Smooth muscle cell (in vitro differentiated cells): ENCODE data around the gene COL1A1. TPM values are rescaled to one million over a fixed set of nuclear protein-coding genes. Genes with fewer than 3 reads are reported as not detected.

Source experiments
- DNase-seq: peaks from one replicate; lab custom pipeline; 2025; ENCODE audit not compliant: unreplicated experiment; lab: John Stamatoyannopoulos, UW
- H2AFZ ChIP-seq: fragments of 200-600 bp; sonication (generic); 2 replicates; pipeline ENCODE4 v1.6.0; 2016; ENCODE audit warnings: antibody characterized with exemption, low read depth, mild to moderate bottlenecking
- H3F3A ChIP-seq: fragments of 200-600 bp; sonication (generic); 2 replicates; pipeline ENCODE4 v1.6.0; 2017; ENCODE audit warnings: antibody characterized with exemption, low read depth
- H3K27ac ChIP-seq: fragments of 200-600 bp; sonication (generic); 2 replicates; pipeline ENCODE4 v1.5.1; 2016; ENCODE audit warnings: low read depth, mild to moderate bottlenecking
- H3K27me3 ChIP-seq: fragments of 200-600 bp; sonication (generic); 2 replicates; pipeline ENCODE4 v1.6.1; 2016; ENCODE audit warnings: low read depth, mild to moderate bottlenecking
- H3K36me3 ChIP-seq: fragments of 200-600 bp; sonication (generic); 2 replicates; pipeline ENCODE4 v1.5.1; 2016; ENCODE audit warnings: low read depth
- H3K4me1 ChIP-seq: fragments of 200-600 bp; sonication (generic); 2 replicates; pipeline ENCODE4 v1.5.1; 2016; ENCODE audit warnings: low read depth
- H3K4me2 ChIP-seq: fragments of 200-600 bp; sonication (generic); 2 replicates; pipeline ENCODE4 v1.6.0; 2016; ENCODE audit warnings: mild to moderate bottlenecking
- H3K4me3 ChIP-seq: fragments of 200-600 bp; sonication (generic); 2 replicates; pipeline ENCODE4 v1.5.1; 2016; ENCODE audit warnings: mild to moderate bottlenecking
- H3K79me2 ChIP-seq: fragments of 200-600 bp; sonication (generic); 2 replicates; pipeline ENCODE4 v1.6.0; 2016; ENCODE audit warnings: low read depth, mild to moderate bottlenecking
- H3K9ac ChIP-seq: fragments of 200-600 bp; sonication (generic); 2 replicates; pipeline ENCODE4 v1.6.0; 2016; ENCODE audit warnings: low read depth
- H3K9me3 ChIP-seq: fragments of 200-600 bp; sonication (generic); replicated peaks from 2 replicates; pipeline ENCODE4 v1.5.1; 2016; ENCODE audit warnings: low read depth
- H4K20me1 ChIP-seq: fragments of 200-600 bp; sonication (generic); 2 replicates; pipeline ENCODE4 v1.6.0; 2016; ENCODE audit warnings: low read depth
- WGBS: methylation state at CpG from one replicate; pipeline ENCODE4 v1.1.7; 2016; ENCODE audit warnings: low lambda C conversion rate; 5-methylcytosine and 5-hydroxymethylcytosine counted together
- polyA plus RNA-seq: library from polyadenylated mRNA; unstranded; fragments of >200 nt; fragmentation: Nextera tagmentation; extraction: Ambion mirVana; gene quantifications from 2 replicates; pipeline ENCODE4 v1.2.1, GENCODE V29; 2016
- total RNA-seq: library from RNA; depleted of rRNA; stranded (reverse); fragments of >200 nt; gene quantifications from 2 replicates; pipeline ENCODE4 v1.2.3, GENCODE V29; 2014
- TF ChIP-seq, protein P1 (sequence below): fragments of 200-600 bp; sonication (generic); IDR thresholded peaks from 2 replicates; pipeline ENCODE4 v1.5.1; 2017; ENCODE audit warnings: borderline replicate concordance, mild to moderate bottlenecking, antibody characterized with exemption; ENCODE audit not compliant: insufficient read depth, poor library complexity, severe bottlenecking

Gene COL1A1
- total and polyA plus RNA-seq, 2 experiments from 2014 or later: 4,141 to 25,649 TPM

GRCh38 chr17:50151041-50151936 lies 50.1 kb downstream of the COL1A1 start:
- Histone ChIP-seq H3K36me3 (no peaks in the 10 kb centered on the region), H3K27me3 (no peaks in the 10 kb centered on the region), H3F3A (peaks cover 12% of the 10 kb centered on the region), H3K9ac (peak overlapping the region; percentile 74), H3K79me2 (peaks cover 45% of the 10 kb centered on the region), H4K20me1 (peaks cover 36% of the 10 kb centered on the region), H3K9me3 (no peaks in the 10 kb centered on the region), H2AFZ (no peak overlapping the region), H3K27ac (peak overlapping the region; percentile 45), H3K4me2 (peak overlapping the region; percentile 98), H3K4me3 (peak overlapping the region; percentile 99), H3K4me1 (peaks cover 30% of the 10 kb centered on the region)
- peak; percentile 66 for DNase-seq
- under 1% methylated on average over 19 of the region's 40 CpGs for WGBS
- TF ChIP-seq, protein P1, sequence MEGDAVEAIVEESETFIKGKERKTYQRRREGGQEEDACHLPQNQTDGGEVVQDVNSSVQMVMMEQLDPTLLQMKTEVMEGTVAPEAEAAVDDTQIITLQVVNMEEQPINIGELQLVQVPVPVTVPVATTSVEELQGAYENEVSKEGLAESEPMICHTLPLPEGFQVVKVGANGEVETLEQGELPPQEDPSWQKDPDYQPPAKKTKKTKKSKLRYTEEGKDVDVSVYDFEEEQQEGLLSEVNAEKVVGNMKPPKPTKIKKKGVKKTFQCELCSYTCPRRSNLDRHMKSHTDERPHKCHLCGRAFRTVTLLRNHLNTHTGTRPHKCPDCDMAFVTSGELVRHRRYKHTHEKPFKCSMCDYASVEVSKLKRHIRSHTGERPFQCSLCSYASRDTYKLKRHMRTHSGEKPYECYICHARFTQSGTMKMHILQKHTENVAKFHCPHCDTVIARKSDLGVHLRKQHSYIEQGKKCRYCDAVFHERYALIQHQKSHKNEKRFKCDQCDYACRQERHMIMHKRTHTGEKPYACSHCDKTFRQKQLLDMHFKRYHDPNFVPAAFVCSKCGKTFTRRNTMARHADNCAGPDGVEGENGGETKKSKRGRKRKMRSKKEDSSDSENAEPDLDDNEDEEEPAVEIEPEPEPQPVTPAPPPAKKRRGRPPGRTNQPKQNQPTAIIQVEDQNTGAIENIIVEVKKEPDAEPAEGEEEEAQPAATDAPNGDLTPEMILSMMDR: peak; percentile 59

DNA sequence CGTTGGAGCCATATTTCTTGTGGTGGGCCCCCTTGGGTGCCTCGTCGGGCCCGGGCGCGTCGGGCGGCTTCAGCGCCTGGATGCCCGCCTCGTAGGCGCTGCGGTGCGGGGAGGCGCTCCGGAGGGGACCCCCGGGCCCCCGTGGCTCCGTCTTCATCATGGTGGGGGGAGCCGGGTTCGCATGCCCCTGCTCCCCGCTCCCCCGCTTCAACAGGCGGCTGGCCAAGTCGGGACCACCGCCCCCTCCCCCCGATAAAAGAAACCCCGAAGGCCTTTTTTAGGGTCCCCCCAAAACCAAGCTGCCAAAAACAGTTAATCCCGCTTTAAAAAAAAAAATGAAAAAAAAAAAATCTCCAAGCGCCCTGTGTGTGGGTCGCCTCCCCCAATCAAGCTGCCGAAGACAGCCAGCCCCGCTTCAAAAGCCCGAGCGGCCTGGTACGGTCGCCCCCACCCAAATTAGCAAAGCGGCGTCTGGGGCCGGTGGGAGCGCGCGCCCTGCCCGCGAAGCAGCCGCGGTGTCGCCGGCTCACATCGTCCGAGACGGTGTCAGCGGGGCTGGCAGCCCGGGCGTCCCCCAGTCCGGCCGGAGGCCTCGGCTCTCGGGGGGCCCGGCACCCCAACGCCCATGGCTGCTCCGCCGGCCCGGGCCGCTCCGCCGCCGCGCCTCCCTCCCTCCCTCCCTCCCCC lies 50.9 kb downstream of the COL1A1 start, which contains the start of gene PPP1R9B:
Gene PPP1R9B, minus strand, starts transcription at position 324 of the 687 bp plus-strand sequence. Its CDS starts 164 bp downstream, at position 160.
- DNase-seq: no peak
- Histone ChIP-seq H3K4me1 (peaks cover 30% of the 10 kb centered on the region), H3F3A (peaks cover 7% of the 10 kb centered on the region), H3K9ac (peak within 1 kb of the TSS; percentile 78), H2AFZ (no peak within 1 kb of the TSS), H3K4me2 (peak within 1 kb of the TSS; percentile 98), H3K9me3 (no peaks in the 10 kb centered on the region), H3K27ac (peak within 1 kb of the TSS; percentile 45), H3K4me3 (peak within 1 kb of the TSS; percentile 99), H3K27me3 (no peaks in the 10 kb centered on the region), H3K79me2 (peaks cover 53% of the 10 kb centered on the region), H4K20me1 (peaks cover 44% of the 10 kb centered on the region), H3K36me3 (no peaks in the 10 kb centered on the region)
- TF ChIP-seq, protein P1: no peak
- WGBS: under 1% methylated on average over 56 of the region's 69 CpGs

DNA sequence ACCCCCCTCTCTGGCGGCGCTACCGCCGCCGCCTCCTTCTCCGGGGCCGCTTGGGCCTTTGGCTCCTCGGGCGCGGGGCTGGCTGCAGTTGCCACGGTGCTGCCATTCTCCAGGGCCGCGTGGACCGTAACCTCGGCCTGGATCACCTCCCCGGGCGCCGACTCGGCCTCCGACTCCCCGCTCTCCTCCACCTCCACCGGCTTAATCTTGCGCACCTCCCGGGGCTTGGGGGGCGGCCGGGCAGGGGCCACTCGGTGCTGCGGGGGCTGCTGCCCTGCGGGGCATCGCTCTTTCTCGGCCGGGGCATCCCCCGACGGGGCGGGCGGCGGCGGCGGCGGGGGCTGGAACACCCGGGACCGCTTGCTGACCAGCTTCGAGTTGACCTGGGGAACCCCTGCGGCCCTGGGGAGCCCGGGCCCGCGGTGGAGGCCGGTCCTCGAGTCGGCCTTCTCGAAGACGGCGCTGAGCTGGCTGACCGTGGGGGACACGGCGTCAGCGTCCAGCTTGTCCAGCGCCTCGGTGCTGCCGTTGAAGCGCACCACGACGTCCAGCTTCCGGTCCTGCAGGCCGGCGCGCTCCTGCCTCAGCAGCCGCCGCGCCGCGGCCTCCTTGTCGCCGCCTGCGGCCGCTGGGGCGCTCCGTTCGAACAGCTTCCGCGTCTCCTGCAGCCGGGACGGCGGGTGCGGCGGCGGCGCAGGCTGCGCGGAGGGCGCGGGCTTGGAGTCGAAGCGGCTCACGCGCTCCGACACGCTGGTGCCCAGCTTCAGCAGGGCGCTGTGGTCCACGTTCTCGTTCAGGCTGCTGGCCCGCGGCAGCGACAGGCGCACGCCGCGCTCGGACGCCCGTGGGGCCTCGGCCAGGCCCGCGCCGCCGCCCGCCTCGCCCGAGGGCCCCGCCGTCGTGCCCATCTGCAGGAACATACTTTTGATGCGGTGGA lies 51.7 kb downstream of the COL1A1 start:
- Histone ChIP-seq H3K36me3 (no peaks in the 10 kb centered on the region), H2AFZ (no peak overlapping the region), H3K9ac (peak overlapping the region; percentile 78), H3K4me3 (peak overlapping the region; percentile 99), H3K9me3 (no peaks in the 10 kb centered on the region), H3K4me1 (peaks cover 30% of the 10 kb centered on the region), H3K4me2 (peak overlapping the region; percentile 98), H4K20me1 (peaks cover 52% of the 10 kb centered on the region), H3F3A (peaks cover 4% of the 10 kb centered on the region), H3K27ac (peak overlapping the region; percentile 26), H3K79me2 (peaks cover 58% of the 10 kb centered on the region), H3K27me3 (no peaks in the 10 kb centered on the region)
- WGBS: 1% methylated on average over 91 of the region's 123 CpGs
- no peak for DNase-seq
- TF ChIP-seq, protein P1: peak; percentile 3
